ENCODE measurements around the gene PSD2.

- TF ChIP-seq, protein P1, sequence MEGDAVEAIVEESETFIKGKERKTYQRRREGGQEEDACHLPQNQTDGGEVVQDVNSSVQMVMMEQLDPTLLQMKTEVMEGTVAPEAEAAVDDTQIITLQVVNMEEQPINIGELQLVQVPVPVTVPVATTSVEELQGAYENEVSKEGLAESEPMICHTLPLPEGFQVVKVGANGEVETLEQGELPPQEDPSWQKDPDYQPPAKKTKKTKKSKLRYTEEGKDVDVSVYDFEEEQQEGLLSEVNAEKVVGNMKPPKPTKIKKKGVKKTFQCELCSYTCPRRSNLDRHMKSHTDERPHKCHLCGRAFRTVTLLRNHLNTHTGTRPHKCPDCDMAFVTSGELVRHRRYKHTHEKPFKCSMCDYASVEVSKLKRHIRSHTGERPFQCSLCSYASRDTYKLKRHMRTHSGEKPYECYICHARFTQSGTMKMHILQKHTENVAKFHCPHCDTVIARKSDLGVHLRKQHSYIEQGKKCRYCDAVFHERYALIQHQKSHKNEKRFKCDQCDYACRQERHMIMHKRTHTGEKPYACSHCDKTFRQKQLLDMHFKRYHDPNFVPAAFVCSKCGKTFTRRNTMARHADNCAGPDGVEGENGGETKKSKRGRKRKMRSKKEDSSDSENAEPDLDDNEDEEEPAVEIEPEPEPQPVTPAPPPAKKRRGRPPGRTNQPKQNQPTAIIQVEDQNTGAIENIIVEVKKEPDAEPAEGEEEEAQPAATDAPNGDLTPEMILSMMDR (IDR thresholded peaks at IDR 0.05), result no peak
- TF ChIP-seq POLR2AphosphoS5 (IDR thresholded peaks at IDR 0.05) (no peak), POLR2A (IDR thresholded peaks at IDR 0.05) (no peak), EP300 (IDR thresholded peaks at IDR 0.05) (no peak)
These were observed 6.3 kb upstream of the PSD2 start for GRCh38 chr5:139789116-139789844.
